Cerebellar cortex (tissue), 1 donor: ENCODE measurements around the gene OR10AD1.
"Not testable (repeated sequence)": the region's sequence is repeated elsewhere in the genome, so short reads cannot be mapped to it uniquely, and the experiment has no call there.

ENCODE experiments used
- DNase-seq: peaks from one replicate; pipeline ENCODE4 v3.0.0-alpha.2; 2015; ENCODE audit warnings: low spot score

The OR10AD1 gene

GRCh38 chr12:48203192-48203591 lies at the start of gene OR10AD1:
OR10AD1 (minus strand) TSS chr12:48203292; CDS start chr12:48203292, 0 bp downstream.
- no peak for DNase-seq

GRCh38 chr12:48247181-48247966 lies 44.3 kb upstream of the OR10AD1 start:
- no peak for DNase-seq

- no peak for DNase-seq
These were observed 34.1 kb upstream of the OR10AD1 start for GRCh38 chr12:48237162-48237561.

GRCh38 chr12:48235796-48236333 lies 32.8 kb upstream of the OR10AD1 start:
- no peak for DNase-seq

GRCh38 chr12:48231169-48231958 lies 28.3 kb upstream of the OR10AD1 start:
- DNase-seq, result not testable (repeated sequence)

- DNase-seq, result not testable (repeated sequence)
These were observed 21.4 kb upstream of the OR10AD1 start for GRCh38 chr12:48224533-48224932.

GRCh38 chr12:48221645-48222044 lies 18.6 kb upstream of the OR10AD1 start:
- DNase-seq, result no peak

- DNase-seq, result no peak
These were observed 17.6 kb upstream of the OR10AD1 start for GRCh38 chr12:48220701-48221100.

GRCh38 chr12:48219631-48220030 lies 16.5 kb upstream of the OR10AD1 start:
- no peak for DNase-seq

GRCh38 chr12:48216785-48217184 lies 13.7 kb upstream of the OR10AD1 start:
- no peak for DNase-seq

- DNase-seq, result not testable (repeated sequence)
These were observed 6.4 kb upstream of the OR10AD1 start for GRCh38 chr12:48209495-48209894.

- DNase-seq, result no peak
These were observed 326 bp downstream of the OR10AD1 start for GRCh38 chr12:48202766-48203165.

- no peak for DNase-seq
These were observed 1.6 kb downstream of the OR10AD1 start for GRCh38 chr12:48201516-48201915.

GRCh38 chr12:48201091-48201490 lies 2.0 kb downstream of the OR10AD1 start:
- DNase-seq, result no peak

GRCh38 chr12:48199774-48200221 lies 3.3 kb downstream of the OR10AD1 start:
- DNase-seq, result no peak

- no peak for DNase-seq
These were observed 4.1 kb downstream of the OR10AD1 start for GRCh38 chr12:48198985-48199384.

GRCh38 chr12:48198672-48198971 lies 4.5 kb downstream of the OR10AD1 start:
- peak; percentile 56 for DNase-seq

GRCh38 chr12:48197971-48198671 lies 5.0 kb downstream of the OR10AD1 start:
- peak; percentile 99 for DNase-seq

GRCh38 chr12:48197549-48197970 lies 5.5 kb downstream of the OR10AD1 start:
- peak; percentile 83 for DNase-seq

- no peak for DNase-seq
These were observed 8.3 kb downstream of the OR10AD1 start for GRCh38 chr12:48194799-48195201.

GRCh38 chr12:48193623-48194022 lies 9.5 kb downstream of the OR10AD1 start:
- no peak for DNase-seq

- no peak for DNase-seq
These were observed 10.2 kb downstream of the OR10AD1 start for GRCh38 chr12:48192861-48193260.
